Endothelial cell of umbilical vein (primary cell): ENCODE data around the gene MYO1E. TPM values are rescaled to one million over a fixed set of nuclear protein-coding genes. Genes with fewer than 3 reads are reported as not detected.
A peak's percentile ranks its signal among the peaks of the same experiment; 100 is the strongest.

ENCODE experiments used
- BruUV-seq: library from RNA; stranded (reverse); fragments of 400-500 nt; replicated peaks from 2 replicates; lab custom pipeline; 2021; lab: Mats Ljungman, UMichigan
- CTCF ChIA-PET: fragments of 300-600, 350-600 bp; sonication (Branson Sonifier 250); formaldehyde crosslinking; loops from one replicate; lab custom pipeline; 2021; ENCODE audit warnings: antibody characterized with exemption, inconsistent platforms; lab: Charles Lee
- POLR2A ChIA-PET: fragments of 300-600, 350-600 bp; sonication (Branson Sonifier 250); formaldehyde crosslinking; loops from one replicate; lab custom pipeline; 2021; ENCODE audit warnings: antibody characterized with exemption, inconsistent platforms; lab: Charles Lee
- DNase-seq: peaks from one replicate; pipeline ENCODE4 v3.0.0-alpha.2; 2011; ENCODE audit warnings: low read depth, low spot score
- FAIRE-seq: peaks from 2 replicates; lab custom pipeline; 2011; peaks lifted over from hg19 to GRCh38; lab: Jason Lieb, UNC
- H2AFZ ChIP-seq: 2 replicates; pipeline ENCODE4 v1.6.0; 2012; ENCODE audit warnings: low read depth, low read length, control low read depth, inconsistent platforms
- H3K27ac ChIP-seq: 2 replicates; pipeline ENCODE4 v1.5.1; 2011; ENCODE audit warnings: low read depth, mild to moderate bottlenecking, control low read depth, low read length, moderate library complexity; ENCODE audit not compliant: insufficient read depth
- H3K27me3 ChIP-seq, 2 experiments: 2 replicates each; pipeline versions ENCODE4 v1.6.0 to v1.6.1; 2011; ENCODE audit warnings: low read length in 2 of 2, mixed read lengths in 1 of 2; ENCODE audit not compliant: control insufficient read depth in 2 of 2, insufficient read depth in 2 of 2
- H3K36me3 ChIP-seq, 2 experiments: 2 replicates in 1 of 2; 3 replicates in 1 of 2; pipeline ENCODE4 v1.5.1; 2011; ENCODE audit warnings: low read length in 2 of 2, mild to moderate bottlenecking in 1 of 2, moderate library complexity in 1 of 2; ENCODE audit not compliant: control insufficient read depth in 2 of 2, insufficient read depth in 2 of 2; ENCODE audit errors: extremely low read depth in 1 of 2
- H3K4me1 ChIP-seq: 3 replicates; pipeline ENCODE4 v1.5.1; 2011; ENCODE audit warnings: mild to moderate bottlenecking, low read length; ENCODE audit not compliant: control insufficient read depth, insufficient read depth; ENCODE audit errors: extremely low read depth
- H3K4me2 ChIP-seq: 2 replicates; pipeline ENCODE4 v1.6.1; 2011; ENCODE audit warnings: low read length, control low read depth, mixed read lengths; ENCODE audit not compliant: insufficient read depth
- H3K4me3 ChIP-seq, 3 experiments: fragments of 200-600 bp in 1 of 3; sonication (generic), shearing (Covaris generic) in 1 of 3; replicated peaks in 1 of 3; 2 replicates each; pipeline ENCODE4 v1.5.1; 2011 to 2016; ENCODE audit warnings: control low read depth in 3 of 3, low read length in 3 of 3, mild to moderate bottlenecking in 2 of 3, inconsistent platforms in 1 of 3, low read depth in 1 of 3, moderate library complexity in 1 of 3; ENCODE audit not compliant: insufficient read depth in 1 of 3
- H3K79me2 ChIP-seq: 2 replicates; pipeline ENCODE4 v1.6.0; 2012; ENCODE audit warnings: low read length, inconsistent platforms; ENCODE audit not compliant: control insufficient read depth, insufficient read depth
- H3K9ac ChIP-seq: replicated peaks from 2 replicates; pipeline ENCODE3; 2011; ENCODE audit warnings: low read length, control low read depth; ENCODE audit not compliant: insufficient read depth; ENCODE audit errors: extremely low read depth
- H3K9me1 ChIP-seq: replicated peaks from 3 replicates; pipeline ENCODE4 v1.6.0; 2011; ENCODE audit warnings: mild to moderate bottlenecking, low read length; ENCODE audit not compliant: control insufficient read depth, insufficient read depth; ENCODE audit errors: extremely low read depth
- H3K9me3 ChIP-seq: replicated peaks from 2 replicates; pipeline ENCODE4 v1.5.1; 2012; ENCODE audit warnings: low read length, inconsistent platforms; ENCODE audit not compliant: control insufficient read depth, insufficient read depth
- H4K20me1 ChIP-seq: replicated peaks from 2 replicates; pipeline ENCODE3; 2011; ENCODE audit warnings: mild to moderate bottlenecking, low read length; ENCODE audit not compliant: control insufficient read depth, insufficient read depth; ENCODE audit errors: extremely low read depth
- EZH2 ChIP-seq: IDR thresholded peaks from 2 replicates; pipeline ENCODE4 v1.6.1; 2012; ENCODE audit warnings: borderline replicate concordance, low read depth, mild to moderate bottlenecking, moderate library complexity, low read length, inconsistent platforms; ENCODE audit not compliant: severe bottlenecking
- FOS ChIP-seq: IDR thresholded peaks from 2 replicates; pipeline ENCODE4 v1.6.1; 2011; ENCODE audit warnings: mild to moderate bottlenecking, low read length, moderate library complexity, borderline replicate concordance; ENCODE audit not compliant: insufficient read depth
- GATA2 ChIP-seq: IDR thresholded peaks from 2 replicates; pipeline ENCODE4 v1.7.0; 2011; ENCODE audit warnings: low read depth, mild to moderate bottlenecking, moderate library complexity, mixed read lengths, low read length; ENCODE audit not compliant: insufficient read length, insufficient read depth
- JUN ChIP-seq: IDR thresholded peaks from 2 replicates; pipeline ENCODE4 v1.6.1; 2011; ENCODE audit warnings: borderline replicate concordance, low read depth; ENCODE audit not compliant: insufficient read length, insufficient read depth
- MAX ChIP-seq: IDR thresholded peaks from 2 replicates; pipeline ENCODE4 v1.6.1; 2011; ENCODE audit not compliant: insufficient read depth, insufficient read length
- MYC ChIP-seq: IDR thresholded peaks from one replicate; pipeline ENCODE4 v1.6.1; 2011; ENCODE audit warnings: mild to moderate bottlenecking, low read depth, low read length
- POLR2A ChIP-seq: IDR thresholded peaks from 2 replicates; pipeline ENCODE4 v1.6.1; 2012; ENCODE audit warnings: low read depth, mild to moderate bottlenecking, control low read depth, low read length
- POLR2AphosphoS5 ChIP-seq: IDR thresholded peaks from 2 replicates; pipeline ENCODE4 v1.6.1; 2012; ENCODE audit warnings: low read depth, mild to moderate bottlenecking, control low read depth, low read length, moderate library complexity; ENCODE audit not compliant: insufficient read depth
- dilution Hi-C: fragments of 300-500 bp; cut with MboI; formaldehyde crosslinking; loops from one replicate; pipeline ENCODE4 v1.15.0; 2019; ENCODE audit warnings: low sequenced_read_pairs; ENCODE audit not compliant: extremely low pct_ligation_motif_present
- intact Hi-C: fragments of 100-400 bp; cut with micrococcal nuclease; formaldehyde crosslinking; loops from one replicate; pipeline ENCODE4 v1.10.0; 2022
- polyA plus RNA-seq, 4 experiments: library from polyadenylated mRNA; depleted of rRNA in 3 of 4; stranded (reverse) in 3 of 4; unstranded in 1 of 4; fragments of >200 nt; gene quantifications; 2 replicates each; pipeline versions ENCODE4 v1.2.1 to v1.2.3, GENCODE V29; 2011 to 2012; ENCODE audit warnings: missing spikeins in 1 of 4
- total RNA-seq: library from RNA; stranded (reverse); gene quantifications from 2 replicates; pipeline ENCODE4 v1.2.3, GENCODE V29; 2021
- TF ChIP-seq, protein P1 (sequence below), 2 donors: IDR thresholded peaks; 1 replicate in 1 of 2; 2 replicates in 1 of 2; pipeline ENCODE4 v1.5.1; 2011; ENCODE audit warnings: low read length in 2 of 2, mild to moderate bottlenecking in 2 of 2, moderate library complexity in 2 of 2, control low read depth in 1 of 2, inconsistent platforms in 1 of 2, low read depth in 1 of 2; ENCODE audit not compliant: insufficient read depth in 1 of 2; ENCODE audit errors: extremely low read depth in 1 of 2

MYO1E gene
- total and polyA plus RNA-seq, 2 donors (not counting 3 experiments of a cell fraction or from before 2014, with no cell fraction given): 31.6 to 218 TPM

- Histone ChIP-seq H2AFZ (peak overlapping the region; percentile 61), H3K9me3 (no peaks in the 10 kb centered on the region), H3K4me1 (peaks cover 11% of the 10 kb centered on the region), H3K79me2 (peaks cover 48% of the 10 kb centered on the region), H4K20me1 (no peaks in the 10 kb centered on the region), H3K27ac (peak overlapping the region; percentile 57), H3K27me3 (no peaks in the 10 kb centered on the region), H3K36me3 (peaks cover 2 to 14% of the 10 kb centered on the region in 2 experiments), H3K9ac (peak overlapping the region; percentile 65), H3K4me3 (peak overlapping the region; percentile 68 to 95 (median 68)), H3K9me1 (no peaks in the 10 kb centered on the region), H3K4me2 (peak overlapping the region; percentile 94)
- intact Hi-C loops (loop anchor here (1.0 to 10.0 kb wide), 2 partner anchors 126 to 151 kb away; no protein-coding TSS in a partner anchor), dilution Hi-C loops (no loop called here)
- ChIA-PET POLR2A (no interaction called here), CTCF (interaction anchor here (2.2 kb wide), 1 partner anchor 126 kb away, joined by 13 read pairs; no protein-coding TSS in a partner anchor)
- TSS peak; percentile 50 for BruUV-seq
- TF ChIP-seq, protein P1, sequence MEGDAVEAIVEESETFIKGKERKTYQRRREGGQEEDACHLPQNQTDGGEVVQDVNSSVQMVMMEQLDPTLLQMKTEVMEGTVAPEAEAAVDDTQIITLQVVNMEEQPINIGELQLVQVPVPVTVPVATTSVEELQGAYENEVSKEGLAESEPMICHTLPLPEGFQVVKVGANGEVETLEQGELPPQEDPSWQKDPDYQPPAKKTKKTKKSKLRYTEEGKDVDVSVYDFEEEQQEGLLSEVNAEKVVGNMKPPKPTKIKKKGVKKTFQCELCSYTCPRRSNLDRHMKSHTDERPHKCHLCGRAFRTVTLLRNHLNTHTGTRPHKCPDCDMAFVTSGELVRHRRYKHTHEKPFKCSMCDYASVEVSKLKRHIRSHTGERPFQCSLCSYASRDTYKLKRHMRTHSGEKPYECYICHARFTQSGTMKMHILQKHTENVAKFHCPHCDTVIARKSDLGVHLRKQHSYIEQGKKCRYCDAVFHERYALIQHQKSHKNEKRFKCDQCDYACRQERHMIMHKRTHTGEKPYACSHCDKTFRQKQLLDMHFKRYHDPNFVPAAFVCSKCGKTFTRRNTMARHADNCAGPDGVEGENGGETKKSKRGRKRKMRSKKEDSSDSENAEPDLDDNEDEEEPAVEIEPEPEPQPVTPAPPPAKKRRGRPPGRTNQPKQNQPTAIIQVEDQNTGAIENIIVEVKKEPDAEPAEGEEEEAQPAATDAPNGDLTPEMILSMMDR (IDR thresholded peaks at IDR 0.05; ENCODE audit: extremely low read depth in 1 of 2, insufficient read depth in 1 of 2, low read depth in 1 of 2, low read length in 2 of 2): no peak
- TF ChIP-seq MAX: no peak
- no peak for TF ChIP-seq POLR2A
- no peak for TF ChIP-seq EZH2
- TF ChIP-seq FOS: no peak
- no peak for TF ChIP-seq MYC
- no peak for TF ChIP-seq POLR2AphosphoS5
- no peak for TF ChIP-seq JUN
- no peak for TF ChIP-seq GATA2
- DNase-seq: no peak
- FAIRE-seq: peak; percentile 40
Measured at GRCh38 chr15:59105854-59106253, 266.8 kb downstream of the MYO1E start.
